Umbilical cord (tissue), 2 donors: ENCODE results near the gene MMRN2. TPM values are rescaled to one million over a fixed set of nuclear protein-coding genes. Genes with fewer than 3 reads are reported as not detected.
"Not testable (repeated sequence)": the region's sequence is repeated elsewhere in the genome, so short reads cannot be mapped to it uniquely, and the experiment has no call there.

Source experiments
- DNase-seq: peaks from one replicate; pipeline ENCODE4 v3.0.0-alpha.2; 2015; ENCODE audit warnings: low spot score
- total RNA-seq: library from RNA; depleted of rRNA; stranded (reverse); fragments of >200 nt; gene quantifications from one replicate; pipeline ENCODE4 v1.2.3, GENCODE V29; 2014; ENCODE audit warnings: low replicate concordance; ENCODE audit not compliant: insufficient read depth

Gene MMRN2
- total RNA-seq, 1 donor from 2014 or later: 29.1 TPM

DNA sequence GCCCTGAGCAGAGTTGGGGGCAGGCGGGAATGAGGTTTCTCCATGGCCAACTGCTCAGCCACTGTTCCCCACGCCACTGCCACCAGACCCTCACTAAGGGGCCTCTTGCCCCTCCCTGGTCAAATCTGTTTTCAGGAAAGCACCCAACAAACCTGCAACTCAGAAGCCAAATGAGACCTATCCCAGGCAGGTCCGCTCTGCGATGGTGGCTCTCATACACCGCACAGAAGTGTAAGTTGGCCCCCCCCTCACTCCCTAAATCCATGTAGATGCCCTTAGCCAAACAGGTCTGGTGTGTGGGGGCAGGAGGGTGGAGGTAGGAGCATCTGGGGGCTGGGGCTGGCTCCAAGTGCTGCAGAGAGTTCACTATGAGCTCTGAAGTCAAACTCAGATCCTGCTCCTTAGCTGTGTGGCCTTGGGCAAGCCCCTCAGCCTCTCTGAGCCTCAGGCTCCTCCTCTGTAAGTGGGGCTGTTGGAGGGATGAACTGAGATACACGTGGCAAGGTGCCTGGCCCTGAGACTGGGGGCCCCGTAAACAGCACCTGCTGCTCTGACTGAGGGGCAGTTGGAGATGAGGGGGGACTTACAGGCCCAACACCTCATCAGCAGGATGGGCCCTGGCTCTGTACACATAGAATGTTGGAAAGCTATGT lies 1.1 kb downstream of the MMRN2 start:
- no peak for DNase-seq

- DNase-seq: peak; percentile 59
Observed at GRCh38 chr10:86955501-86956194, 1.8 kb downstream of the MMRN2 start.

DNA sequence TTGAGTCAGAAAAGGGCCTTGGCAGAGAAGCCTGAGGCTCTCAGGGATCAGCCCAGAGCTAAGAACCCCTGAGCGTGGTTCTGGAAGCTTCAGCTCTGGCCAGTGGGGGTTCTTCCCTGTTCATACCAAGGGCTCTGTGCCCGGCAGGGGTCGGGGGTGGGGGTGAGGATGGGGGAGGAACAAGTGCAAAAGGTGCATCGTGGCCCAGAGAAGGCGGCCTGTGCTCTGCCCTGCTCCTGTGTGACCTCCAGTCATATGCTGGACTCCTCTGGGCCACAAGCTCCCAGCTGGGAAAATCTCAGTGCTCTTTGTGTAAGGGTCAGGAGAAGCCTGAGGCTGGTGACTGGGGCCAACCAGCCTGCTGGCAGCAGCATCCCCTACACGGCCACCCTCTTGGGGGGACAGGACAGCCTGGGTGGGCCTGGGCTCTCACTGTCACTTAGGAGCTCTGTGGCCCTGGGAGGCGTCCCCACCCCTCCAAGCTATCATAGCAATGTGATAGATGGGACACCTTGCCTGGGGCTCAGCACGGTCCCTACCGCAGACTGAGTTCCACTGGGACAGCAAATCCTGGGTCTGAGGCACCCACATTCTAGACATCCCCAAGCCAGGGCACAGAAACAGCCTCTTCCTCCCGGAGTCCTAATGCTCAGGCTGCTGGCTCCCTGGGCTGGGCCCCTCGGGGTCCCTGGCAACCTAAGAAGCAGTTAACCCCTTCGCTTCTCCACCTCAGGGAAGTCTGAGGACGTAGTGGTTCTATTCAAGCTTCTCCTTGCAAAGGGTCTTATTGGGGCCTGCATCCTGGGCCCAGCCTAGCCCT lies 2.5 kb downstream of the MMRN2 start:
- no peak for DNase-seq

DNA sequence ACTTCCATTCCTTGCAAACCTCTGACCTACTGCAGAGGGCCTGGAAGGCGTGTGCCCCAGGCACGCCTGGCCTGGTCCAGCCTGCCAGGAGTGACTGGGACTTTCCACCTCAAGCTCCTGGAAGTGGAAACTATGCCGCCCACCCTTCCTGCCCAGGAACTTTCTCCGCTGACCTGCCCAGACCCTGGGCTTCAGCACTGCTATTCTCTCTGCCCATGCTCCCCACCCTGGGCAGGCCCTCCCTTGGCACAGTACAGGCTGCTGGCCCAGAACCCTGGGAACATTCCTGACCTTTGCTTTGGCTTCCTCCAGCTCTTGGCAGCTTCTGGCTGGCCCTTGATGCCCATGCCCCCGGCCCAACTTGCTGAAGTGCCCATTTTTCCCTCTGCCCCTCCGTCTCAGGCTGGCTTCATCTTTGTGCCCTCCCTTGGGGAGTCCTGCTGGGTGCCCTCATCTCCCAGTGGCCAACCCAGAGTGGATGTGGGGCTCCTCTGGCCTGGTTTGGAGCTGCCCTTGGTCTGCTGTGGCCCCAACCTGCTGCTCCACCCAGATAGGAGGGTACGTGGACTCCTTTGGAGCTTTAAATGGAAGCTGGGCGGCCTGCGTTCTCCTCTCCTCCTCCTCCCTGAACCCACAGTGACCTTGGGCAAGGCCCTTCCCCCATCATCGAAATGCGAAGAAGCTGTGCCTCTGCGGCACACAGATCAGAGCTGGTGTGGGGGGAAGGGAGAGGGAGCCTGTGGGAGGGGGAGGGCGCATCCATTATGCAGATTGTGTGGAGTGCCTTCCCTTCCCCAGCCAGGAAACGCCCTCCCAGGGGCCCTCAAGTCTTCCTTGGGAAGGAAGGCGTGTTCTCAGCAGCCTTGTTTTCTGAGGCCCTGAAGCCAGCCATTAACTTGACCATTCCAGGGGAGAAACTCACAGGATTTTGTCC lies 3.4 kb downstream of the MMRN2 start:
- DNase-seq: peak; percentile 98

DNA sequence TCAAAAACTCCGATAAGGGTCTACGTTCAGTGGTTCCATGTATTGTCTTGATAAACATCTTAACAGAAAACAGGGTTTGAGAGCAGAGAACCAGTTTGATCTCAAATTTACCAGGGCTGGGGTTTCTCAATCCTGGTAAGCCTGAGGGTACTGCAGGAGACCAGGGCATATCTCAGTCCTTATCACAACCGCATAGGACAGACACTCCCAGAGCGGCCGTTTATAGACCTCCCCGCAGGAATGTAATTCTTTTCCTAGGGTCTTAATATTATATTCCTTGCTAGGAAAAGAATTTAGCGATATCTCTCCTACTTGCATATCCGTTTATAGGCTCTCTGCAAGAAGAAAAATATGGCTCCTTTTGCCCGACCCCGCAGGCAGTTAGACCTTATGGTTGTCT lies 4.7 kb downstream of the MMRN2 start:
- not testable (repeated sequence) for DNase-seq

DNA sequence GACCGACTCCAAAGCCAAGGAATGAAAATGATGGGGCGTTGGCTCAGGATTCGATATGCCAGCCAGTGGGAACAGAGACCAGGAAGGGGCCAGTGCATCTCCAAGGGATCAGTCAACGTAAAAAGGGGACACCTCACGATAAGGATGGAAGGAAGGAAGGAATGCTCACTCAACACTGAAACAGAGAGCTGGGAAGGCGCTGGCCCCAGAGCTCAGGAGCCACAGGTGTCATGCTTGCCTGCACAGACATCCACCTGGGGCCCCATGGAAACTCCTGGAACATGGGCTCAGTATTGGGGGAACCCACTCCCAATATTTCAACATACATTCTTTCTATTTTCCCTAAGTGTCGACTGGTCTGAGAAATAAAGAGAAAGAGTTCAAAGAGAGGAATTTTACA lies 5.3 kb downstream of the MMRN2 start:
- DNase-seq: no peak

GRCh38 chr10:86951184-86951761 lies 6.1 kb downstream of the MMRN2 start:
- no peak for DNase-seq

GRCh38 chr10:86950349-86950748 lies 7.1 kb downstream of the MMRN2 start:
- DNase-seq: no peak

DNA sequence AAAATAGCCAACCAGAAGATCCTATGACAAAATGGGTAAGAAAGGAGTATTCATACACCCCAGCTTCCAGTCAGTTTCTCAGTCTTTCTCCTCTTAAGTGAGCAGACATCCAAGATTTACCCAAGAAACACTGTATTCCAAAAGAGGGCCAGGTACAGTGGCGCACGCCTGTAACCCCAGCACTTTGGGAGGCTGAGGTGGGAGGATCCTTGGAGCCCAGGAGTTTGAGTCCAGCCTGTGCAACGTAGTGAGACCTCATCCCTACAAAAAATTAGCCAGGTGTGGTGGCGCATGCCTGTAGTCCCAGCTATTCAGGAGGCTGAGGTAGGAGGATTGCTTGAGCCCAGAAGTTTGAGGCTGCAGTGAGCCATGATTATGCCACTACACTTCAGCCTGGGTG lies 9.6 kb downstream of the MMRN2 start:
- not testable (repeated sequence) for DNase-seq

GRCh38 chr10:86946213-86947155 lies 10.9 kb downstream of the MMRN2 start:
- DNase-seq: no peak

GRCh38 chr10:86945361-86946212 lies 11.8 kb downstream of the MMRN2 start:
- no peak for DNase-seq

GRCh38 chr10:86944907-86945306 lies 12.5 kb downstream of the MMRN2 start:
- DNase-seq: no peak

GRCh38 chr10:86944471-86944870 lies 12.9 kb downstream of the MMRN2 start:
- DNase-seq: no peak

GRCh38 chr10:86944031-86944419 lies 13.4 kb downstream of the MMRN2 start:
- DNase-seq: no peak

GRCh38 chr10:86943316-86944030 lies 13.9 kb downstream of the MMRN2 start:
- no peak for DNase-seq

DNA sequence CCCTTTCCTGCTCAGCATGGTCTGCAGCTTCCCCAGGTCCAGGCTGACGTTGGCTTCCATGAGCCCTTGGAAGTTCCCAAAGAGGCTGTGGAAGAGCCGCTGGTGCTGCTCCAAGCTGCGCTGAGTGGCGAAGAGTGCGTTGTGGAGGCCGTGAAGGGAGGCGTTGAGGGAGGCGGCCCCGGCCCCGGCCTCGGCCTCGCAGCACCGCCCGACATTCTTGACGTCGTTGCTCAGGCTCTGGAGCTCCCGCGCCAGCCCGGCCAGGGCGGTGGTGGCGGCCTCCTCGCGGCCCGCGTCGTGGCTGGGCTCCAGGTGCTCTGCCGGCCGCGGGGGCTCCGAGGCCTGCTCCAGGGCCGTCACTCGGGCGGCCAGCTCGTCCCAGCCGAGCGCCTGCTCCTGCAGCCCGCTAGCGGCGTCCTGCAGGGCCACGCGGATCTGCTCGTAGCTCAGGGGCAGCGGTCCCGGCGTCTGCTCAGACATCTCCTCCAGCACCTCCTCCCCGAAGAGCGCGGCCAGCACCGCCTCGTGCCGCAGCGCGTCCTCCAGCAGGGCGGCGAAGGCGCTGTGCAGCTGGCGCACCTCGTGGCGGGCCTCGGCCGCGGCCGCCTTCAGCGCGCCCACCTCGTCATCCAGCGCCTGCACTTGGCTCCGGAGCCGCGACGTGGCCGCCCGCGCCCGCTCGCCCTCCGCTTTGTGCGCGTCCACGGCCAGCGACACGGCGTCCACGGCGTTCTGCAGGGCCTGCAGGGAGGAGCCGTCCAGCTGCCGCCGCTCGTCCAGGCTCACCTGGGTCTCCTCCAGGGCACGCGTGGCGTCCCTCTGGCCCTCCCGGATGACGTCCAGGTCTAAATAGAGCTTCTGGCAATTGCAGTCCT lies 14.7 kb downstream of the MMRN2 start:
- DNase-seq: no peak

DNA sequence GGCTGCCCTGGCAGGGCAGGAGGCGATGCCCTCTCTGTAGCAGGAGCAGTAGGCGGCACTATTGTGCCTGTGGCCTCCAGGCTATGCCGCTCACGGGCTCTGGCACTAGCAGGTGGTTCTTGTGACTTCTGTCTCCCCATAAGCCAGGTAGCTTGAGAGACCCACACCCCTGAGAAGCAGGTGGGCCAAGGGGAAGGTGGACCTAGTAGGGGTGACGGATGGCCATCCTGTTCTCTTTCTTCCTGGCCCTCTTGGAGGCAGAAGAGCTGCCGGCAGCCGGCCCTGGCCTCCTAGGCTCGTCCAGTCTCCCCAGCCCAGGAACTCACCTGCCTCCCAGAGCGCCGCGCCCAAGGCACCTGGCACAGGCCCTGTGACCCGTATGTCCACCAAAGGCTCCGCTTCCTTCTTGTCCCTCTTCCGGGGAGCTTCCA lies 15.4 kb downstream of the MMRN2 start:
- no peak for DNase-seq
